Liver (tissue), 9 donors: Measurements from ENCODE around the gene TMCO1. TPM values are rescaled to one million over a fixed set of nuclear protein-coding genes. Genes with fewer than 3 reads are reported as not detected.

Experiments
- DNase-seq: peaks from one replicate; pipeline ENCODE4 v3.0.0-alpha.2; 2017; ENCODE audit warnings: low spot score
- H3K27ac ChIP-seq, 2 donors: one replicate each; pipeline ENCODE4 v1.7.0; 2013; ENCODE audit warnings: inconsistent platforms in 2 of 2, low read length in 2 of 2, control low read depth in 1 of 2, low read depth in 1 of 2, mild to moderate bottlenecking in 1 of 2
- H3K27me3 ChIP-seq, 4 donors: one replicate each; pipeline versions ENCODE4 v1.6.1 to v1.7.0; 2013; ENCODE audit warnings: low read length in 3 of 4, inconsistent platforms in 1 of 4, mild to moderate bottlenecking in 1 of 4, moderate library complexity in 1 of 4; ENCODE audit not compliant: control insufficient read depth in 4 of 4, insufficient read depth in 4 of 4
- H3K36me3 ChIP-seq, 4 donors: one replicate each; pipeline versions ENCODE4 v1.6.1 to v1.7.0; 2013; ENCODE audit warnings: low read length in 3 of 4, mild to moderate bottlenecking in 3 of 4, low read depth in 1 of 4, moderate library complexity in 1 of 4; ENCODE audit not compliant: control insufficient read depth in 4 of 4, insufficient read depth in 3 of 4
- H3K4me1 ChIP-seq, 4 donors: one replicate each; pipeline versions ENCODE4 v1.6.1 to v1.7.0; 2013; ENCODE audit warnings: low read length in 3 of 4, mild to moderate bottlenecking in 3 of 4, moderate library complexity in 1 of 4; ENCODE audit not compliant: control insufficient read depth in 4 of 4, insufficient read depth in 4 of 4
- H3K4me3 ChIP-seq, 3 donors: one replicate each; pipeline versions ENCODE4 v1.6.1 to v1.7.0; 2013; ENCODE audit warnings: low read length in 3 of 3, control low read depth in 1 of 3, low read depth in 1 of 3, mild to moderate bottlenecking in 1 of 3
- H3K9ac ChIP-seq, 2 donors: one replicate each; pipeline ENCODE4 v1.7.0; 2013; ENCODE audit warnings: low read length in 2 of 2, mild to moderate bottlenecking in 2 of 2, moderate library complexity in 2 of 2, control low read depth in 1 of 2, low read depth in 1 of 2
- H3K9me3 ChIP-seq, 4 donors: one replicate each; pipeline versions ENCODE4 v1.6.1 to v1.7.0; 2013; ENCODE audit warnings: low read length in 3 of 4; ENCODE audit not compliant: control insufficient read depth in 4 of 4
- ATF3 ChIP-seq: IDR thresholded peaks from 2 replicates; pipeline ENCODE4 v1.6.1; 2016; ENCODE audit warnings: antibody characterized with exemption
- CTCF ChIP-seq: fragments of 150-350 bp; IDR thresholded peaks from 2 replicates; pipeline ENCODE4 v1.5.1; 2017; ENCODE audit warnings: improper control_type of control experiment, low read depth, low read length; ENCODE audit not compliant: missing input control
- EGR1 ChIP-seq, 2 donors: IDR thresholded peaks; 2 replicates each; pipeline ENCODE4 v1.6.1; 2016 to 2018; ENCODE audit warnings: antibody characterized with exemption in 2 of 2, low read depth in 2 of 2
- FOXA1 ChIP-seq: IDR thresholded peaks from 2 replicates; pipeline ENCODE4 v1.6.1; 2016; ENCODE audit warnings: antibody characterized with exemption
- FOXA2 ChIP-seq: IDR thresholded peaks from 2 replicates; pipeline ENCODE4 v1.6.1; 2016; ENCODE audit warnings: antibody characterized with exemption
- GABPA ChIP-seq, 2 donors: IDR thresholded peaks in 1 of 2; conservative IDR thresholded peaks in 1 of 2; 2 replicates each; pipeline ENCODE4 v1.6.1; 2016; ENCODE audit warnings: antibody characterized with exemption in 2 of 2, mild to moderate bottlenecking in 1 of 2, moderate library complexity in 1 of 2
- HNF4A ChIP-seq, 2 donors: conservative IDR thresholded peaks; 2 replicates each; pipeline ENCODE4 v1.6.1; 2016; ENCODE audit warnings: antibody characterized with exemption in 2 of 2, mild to moderate bottlenecking in 2 of 2
- HNF4G ChIP-seq: IDR thresholded peaks from 2 replicates; pipeline ENCODE4 v1.6.1; 2016; ENCODE audit warnings: antibody characterized with exemption
- JUND ChIP-seq, 2 donors: IDR thresholded peaks; 2 replicates each; pipeline ENCODE4 v1.6.1; 2016; ENCODE audit warnings: antibody characterized with exemption in 2 of 2
- MAX ChIP-seq: IDR thresholded peaks from 2 replicates; pipeline ENCODE4 v1.6.1; 2016; ENCODE audit warnings: antibody characterized with exemption
- NR2F2 ChIP-seq: IDR thresholded peaks from 2 replicates; pipeline ENCODE4 v1.6.1; 2016; ENCODE audit warnings: antibody characterized with exemption
- RAD21 ChIP-seq, 2 donors: IDR thresholded peaks; 2 replicates each; pipeline ENCODE4 v1.6.1; 2016; ENCODE audit warnings: antibody characterized with exemption in 2 of 2, mild to moderate bottlenecking in 2 of 2
- REST ChIP-seq: IDR thresholded peaks from 2 replicates; pipeline ENCODE4 v1.6.1; 2016; ENCODE audit warnings: antibody characterized with exemption, mild to moderate bottlenecking
- RXRA ChIP-seq, 2 donors: IDR thresholded peaks; 2 replicates each; pipeline ENCODE4 v1.6.1; 2017 to 2018; ENCODE audit warnings: antibody characterized with exemption in 2 of 2, mild to moderate bottlenecking in 1 of 2
- SP1 ChIP-seq: IDR thresholded peaks from 2 replicates; pipeline ENCODE4 v1.6.1; 2018; ENCODE audit warnings: antibody characterized with exemption, mild to moderate bottlenecking
- TAF1 ChIP-seq: conservative IDR thresholded peaks from 2 replicates; pipeline ENCODE4 v1.6.1; 2016; ENCODE audit warnings: antibody characterized with exemption, mild to moderate bottlenecking
- YY1 ChIP-seq: IDR thresholded peaks from 2 replicates; pipeline ENCODE4 v1.6.1; 2016; ENCODE audit warnings: antibody characterized with exemption, mild to moderate bottlenecking
- ZBTB33 ChIP-seq: IDR thresholded peaks from 2 replicates; pipeline ENCODE4 v1.6.1; 2016; ENCODE audit warnings: antibody characterized with exemption
- WGBS: extraction: QIAGEN DNeasy Blood & Tissue Kit; methylation state at CpG from one replicate; pipeline ENCODE4 v1.1.7; 2013; 5-methylcytosine and 5-hydroxymethylcytosine counted together
- polyA plus RNA-seq, 2 donors: library from polyadenylated mRNA; stranded (reverse) in 1 of 2; unstranded in 1 of 2; fragments of 200-250 nt in 1 of 2; fragments of >200 nt in 1 of 2; fragmentation: Nextera tagmentation in 1 of 2; extraction: Ambion mirVana in 1 of 2; gene quantifications; one replicate each; pipeline versions ENCODE4 v1.2.1 to v1.2.3, GENCODE V29; 2013 to 2015
- total RNA-seq, 2 donors: library from RNA; depleted of rRNA; stranded (reverse); fragments of >200 nt; gene quantifications; one replicate each; pipeline ENCODE4 v1.2.3, GENCODE V29; 2014
- donor health status: healthy.
- donor health status: healthy.
- donor health status: healthy.
- donor health status: healthy.
- donor health status: healthy.

The TMCO1 gene
- total and polyA plus RNA-seq, 4 donors = 53.8 to 170 (median 71.2) TPM

GRCh38 chr1:165680303-165680702, 88.4 kb downstream of the TMCO1 start:
- no peak for DNase-seq
- WGBS = 32% methylated on average over 2 of the region's 2 CpGs
- Histone ChIP-seq H3K27me3 (no peaks in the 10 kb centered on the region), H3K4me1 (peaks cover 0 to 18% (median 9%) of the 10 kb centered on the region in 4 donors), H3K9me3 (no peaks in the 10 kb centered on the region), H3K9ac (no peak overlapping the region), H3K27ac (peak overlapping the region; percentile 19 to 69), H3K4me3 (no peak overlapping the region), H3K36me3 (peaks cover 5 to 47% (median 37%) of the 10 kb centered on the region in 4 donors)
- TF ChIP-seq JUND (IDR thresholded peaks at IDR 0.05) (peak in 1 of 2 donors; percentile 57), SP1 (peak; percentile 89), GABPA (IDR thresholded peaks at IDR 0.05 in 1 of 2, conservative IDR thresholded peaks at IDR 0.05 in 1 of 2) (no peak), ZBTB33 (peak; percentile 35), YY1 (peak; percentile 28), CTCF (no peak), MAX (peak; percentile 80), RXRA (IDR thresholded peaks at IDR 0.05) (peak; percentile 92), NR2F2 (no peak), HNF4A (conservative IDR thresholded peaks at IDR 0.05) (peak; percentile 90), FOXA1 (peak; percentile 55), EGR1 (IDR thresholded peaks at IDR 0.05; ENCODE audit: low read depth in 2 of 2) (no peak), TAF1 (no peak), HNF4G (peak; percentile 70), RAD21 (IDR thresholded peaks at IDR 0.05) (peak; percentile 44 to 58), ATF3 (no peak), FOXA2 (peak; percentile 48), REST (no peak)
